NCI-H1105 (cell line): ENCODE measurements around the gene CGB3.

ENCODE experiments used
- DNase-seq: peaks from one replicate; lab custom pipeline; 2025; lab: John Stamatoyannopoulos, UW

The CGB3 gene

DNA sequence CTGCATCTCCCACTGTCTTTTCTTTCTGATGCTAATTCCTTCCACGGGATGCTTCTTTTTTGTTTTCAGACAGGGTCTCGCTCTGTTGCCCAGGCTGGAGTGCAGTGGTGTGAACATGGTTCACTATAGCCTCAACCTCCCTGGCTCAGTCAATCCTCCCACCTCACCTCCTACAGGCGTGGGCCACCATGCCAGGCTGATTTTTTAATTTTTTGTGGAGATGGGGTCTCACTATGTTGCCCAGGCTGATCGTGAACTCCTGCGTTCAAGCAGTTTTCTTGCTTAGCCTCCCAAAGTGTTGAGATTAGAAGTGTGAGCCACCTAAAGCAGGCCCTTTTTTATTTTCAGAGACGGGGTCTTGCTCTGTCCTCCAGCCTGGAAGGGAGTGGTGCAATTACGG lies 35.8 kb downstream of the CGB3 start:
- no peak for DNase-seq

DNA sequence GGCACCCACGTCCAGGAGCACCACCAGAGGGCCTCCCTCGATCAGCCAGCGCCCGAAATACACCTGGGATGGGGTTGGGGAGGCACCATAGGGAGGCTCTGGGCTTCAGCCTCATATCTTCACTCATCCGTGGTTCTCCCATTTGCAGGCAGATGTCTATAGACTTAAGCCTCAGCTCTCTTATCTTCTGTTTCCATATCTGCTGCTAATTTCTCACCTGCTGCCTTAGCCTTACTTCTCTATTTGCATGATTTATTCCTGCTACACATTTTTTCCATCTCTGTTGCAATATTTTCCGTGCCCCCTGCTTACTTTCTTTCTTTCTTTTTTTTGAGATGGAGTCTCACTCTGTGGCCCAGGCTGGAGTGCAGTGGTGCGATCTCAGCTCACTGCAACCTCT lies 36.8 kb downstream of the CGB3 start:
- DNase-seq, result no peak

DNA sequence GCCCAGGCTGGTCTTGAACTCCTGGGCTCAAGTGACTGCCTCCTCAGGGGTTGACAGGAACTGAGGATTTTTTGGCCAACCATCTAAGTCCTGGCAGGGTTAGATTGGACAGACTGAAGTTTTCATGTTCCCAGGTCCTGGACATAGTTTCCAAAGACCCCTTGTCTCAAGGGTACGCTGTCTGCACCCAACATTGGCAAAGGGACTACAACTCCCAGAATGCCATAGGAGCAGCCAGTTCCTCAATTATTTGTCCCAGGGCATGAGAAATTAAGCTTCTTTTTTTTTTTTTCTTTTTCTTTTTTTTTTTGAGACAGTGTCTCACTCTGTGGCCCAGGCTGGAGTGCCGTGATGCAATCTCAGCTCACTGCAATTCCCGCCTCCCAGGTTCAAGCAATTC lies 37.9 kb downstream of the CGB3 start:
- no peak for DNase-seq

DNA sequence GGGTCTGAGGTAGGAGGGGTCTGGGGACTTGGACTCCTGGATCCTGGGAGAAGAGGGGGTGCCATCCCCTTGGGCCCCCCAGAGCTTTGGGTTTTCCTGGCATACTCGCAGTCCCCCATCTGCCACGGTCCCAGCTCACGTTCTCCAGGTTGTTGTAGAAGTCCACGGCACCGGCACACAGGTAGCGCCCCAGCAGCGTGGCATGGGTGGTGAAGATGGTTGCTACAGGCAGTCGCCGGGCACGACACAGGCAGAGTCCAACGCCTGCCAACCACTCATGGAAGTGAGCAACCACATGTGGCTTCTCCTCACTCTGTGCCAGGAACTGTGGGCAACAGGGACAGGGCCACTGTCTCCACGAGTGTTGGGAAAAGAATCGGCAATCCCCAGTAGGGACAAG lies 38.4 kb downstream of the CGB3 start:
- no peak for DNase-seq

DNA sequence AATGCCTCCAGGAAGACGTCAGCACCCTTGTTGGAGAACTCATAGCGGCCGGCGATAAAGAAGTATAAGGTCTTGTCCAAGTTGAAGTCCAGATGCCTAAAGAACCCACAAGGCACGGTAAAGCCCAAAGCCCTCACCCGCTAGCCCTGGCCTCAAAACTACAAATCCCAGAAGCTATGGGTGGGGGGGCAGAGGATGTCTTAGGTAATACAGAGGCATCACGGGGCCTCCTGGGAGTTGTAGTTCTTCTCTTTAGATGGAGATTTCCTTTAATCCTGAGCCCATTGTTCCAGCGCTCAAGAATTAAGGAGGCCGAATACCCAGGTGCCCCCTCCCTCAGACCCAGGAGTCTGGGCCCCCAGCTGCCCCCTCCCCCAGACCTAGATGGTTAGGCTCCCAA lies 41.9 kb downstream of the CGB3 start:
- no peak for DNase-seq

DNA sequence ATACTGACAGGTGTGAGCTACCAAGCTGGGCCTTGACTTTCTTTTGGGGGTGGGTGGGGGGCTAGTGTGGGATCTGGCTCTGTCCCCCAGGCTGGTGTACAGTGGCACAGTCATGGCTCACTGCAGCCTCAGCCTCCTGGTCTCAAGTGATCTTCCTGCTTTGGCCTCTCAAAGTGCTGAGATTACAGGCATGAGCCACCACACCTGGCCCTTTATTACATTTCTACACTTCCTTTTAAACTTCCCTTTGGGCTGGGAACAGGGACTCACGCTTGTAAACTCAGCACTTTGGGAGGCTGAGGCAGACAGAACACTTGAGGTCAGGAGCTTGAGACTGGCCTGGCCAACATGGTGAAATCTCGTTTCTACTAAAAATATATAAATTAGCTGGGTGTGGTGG lies 47.1 kb downstream of the CGB3 start:
- DNase-seq, result no peak

DNA sequence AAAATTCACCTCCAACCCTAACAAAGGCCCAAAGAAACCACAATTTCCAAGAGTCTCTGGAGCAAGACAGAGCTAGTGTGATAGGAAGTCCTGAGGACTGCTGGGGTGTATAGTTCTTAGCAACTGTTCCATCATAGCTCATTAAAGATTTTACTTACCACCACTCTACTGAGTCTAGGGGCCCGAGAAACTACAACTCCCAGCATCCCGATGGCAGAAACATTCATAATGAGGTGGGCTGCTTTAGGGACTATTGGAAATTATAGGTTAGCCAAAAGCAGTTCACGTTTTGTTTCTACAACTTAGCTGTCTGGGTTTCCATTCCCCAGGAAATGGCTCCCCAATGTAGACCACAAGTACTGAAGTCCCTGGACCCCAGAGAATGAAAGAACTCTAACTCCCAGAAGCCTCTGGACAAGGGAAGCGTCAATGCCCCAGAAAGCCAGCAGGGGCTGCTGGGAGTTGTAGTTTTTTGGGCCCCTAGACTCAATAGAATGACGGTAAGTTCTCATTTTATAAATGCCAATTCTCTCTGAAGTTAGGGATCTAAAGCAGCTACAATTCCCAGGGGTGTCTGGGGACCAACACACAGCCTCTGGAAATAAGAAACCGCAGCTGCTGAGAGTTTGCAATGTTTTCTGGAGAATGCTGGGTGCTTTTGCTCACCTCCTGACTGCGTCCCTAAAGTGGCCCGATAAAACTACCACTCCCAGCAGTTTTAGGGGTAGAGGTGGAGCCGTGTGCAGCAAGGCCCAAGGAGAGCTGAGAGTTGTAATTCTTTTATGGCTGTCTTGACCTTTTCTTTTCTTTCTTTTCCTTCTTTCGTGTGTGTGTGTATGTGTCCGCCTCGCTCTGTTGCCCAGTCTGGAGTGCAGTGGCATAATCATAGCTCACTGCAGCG lies 47.9 kb downstream of the CGB3 start:
- DNase-seq, result no peak
